ENCODE results near the gene DTX3. TPM values are rescaled to one million over a fixed set of nuclear protein-coding genes. Genes with fewer than 3 reads are reported as not detected.
"Not testable (repeated sequence)": the region's sequence is repeated elsewhere in the genome, so short reads cannot be mapped to it uniquely, and the experiment has no call there.

Gene DTX3
- total RNA-seq, 1 donor from 2014 or later = 21.4 TPM

GRCh38 chr12:57615637-57616036 lies 11.0 kb downstream of the DTX3 start:
- intact Hi-C loops (cut with micrococcal nuclease) = no loop called here
- DNase-seq (no peak), ATAC-seq (no peak)

- ATAC-seq (no peak), DNase-seq (no peak)
- intact Hi-C loops (cut with micrococcal nuclease) = no loop called here
Observed at GRCh38 chr12:57616383-57617101, 11.9 kb downstream of the DTX3 start.

GRCh38 chr12:57617942-57618341 lies 13.3 kb downstream of the DTX3 start:
- DNase-seq (no peak), ATAC-seq (peak; percentile 49)

GRCh38 chr12:57618431-57618830 lies 13.8 kb downstream of the DTX3 start:
- DNase-seq; ATAC-seq; intact Hi-C loops (cut with micrococcal nuclease): not testable (repeated sequence)

More at GRCh38 chr12:57617942-57618341, 13.3 kb downstream of the DTX3 start:
- intact Hi-C loops (cut with micrococcal nuclease) = no loop called here

- intact Hi-C loops (cut with micrococcal nuclease) = no loop called here
- no peak for DNase-seq
Observed at GRCh38 chr12:57618966-57619433, 14.4 kb downstream of the DTX3 start.

GRCh38 chr12:57619434-57620244 lies 15.0 kb downstream of the DTX3 start:
- no peak for DNase-seq
- ATAC-seq = peak; percentile 36
- intact Hi-C loops (cut with micrococcal nuclease) = loop anchor here (5.0 kb wide), 1 partner anchor 37 kb away; no protein-coding TSS in a partner anchor

More at GRCh38 chr12:57618966-57619433, 14.4 kb downstream of the DTX3 start:
- no peak for ATAC-seq

GRCh38 chr12:57620245-57620935 lies 15.8 kb downstream of the DTX3 start:
- ATAC-seq (no peak), DNase-seq (no peak)
- intact Hi-C loops (cut with micrococcal nuclease) = loop anchor here (5.0 kb wide), 1 partner anchor 38 kb away; no protein-coding TSS in a partner anchor

- no peak for DNase-seq
- intact Hi-C loops (cut with micrococcal nuclease) = loop anchor here (5.0 kb wide), 1 partner anchor 39 kb away; no protein-coding TSS in a partner anchor
- peak; percentile 22 for ATAC-seq
Observed at GRCh38 chr12:57620936-57621496, 16.4 kb downstream of the DTX3 start.

GRCh38 chr12:57621497-57622292 lies 17.1 kb downstream of the DTX3 start:
- ATAC-seq (peak; percentile 77), DNase-seq (peak; percentile 83)
- intact Hi-C loops (cut with micrococcal nuclease) = loop anchor here (5.0 kb wide), 1 partner anchor 39 kb away; no protein-coding TSS in a partner anchor

- ATAC-seq (no peak), DNase-seq (no peak)
- intact Hi-C loops (cut with micrococcal nuclease) = loop anchor here (5.0 kb wide), 1 partner anchor 40 kb away; no protein-coding TSS in a partner anchor
Observed at GRCh38 chr12:57622293-57623245, 17.9 kb downstream of the DTX3 start.

- DNase-seq (no peak), ATAC-seq (no peak)
- intact Hi-C loops (cut with micrococcal nuclease) = loop anchor here (5.0 kb wide), 1 partner anchor 41 kb away; no protein-coding TSS in a partner anchor
Observed at GRCh38 chr12:57623385-57623784, 18.8 kb downstream of the DTX3 start.

- DNase-seq = no peak
- intact Hi-C loops (cut with micrococcal nuclease) = loop anchor here (5.0 kb wide), 1 partner anchor 42 kb away; no protein-coding TSS in a partner anchor
- no peak for ATAC-seq
Observed at GRCh38 chr12:57623811-57624390, 19.3 kb downstream of the DTX3 start.

- no peak for DNase-seq
- no peak for ATAC-seq
- intact Hi-C loops (cut with micrococcal nuclease) = loop anchor here (5.0 kb wide), 1 partner anchor 42 kb away; no protein-coding TSS in a partner anchor
Observed at GRCh38 chr12:57624441-57625220, 20.0 kb downstream of the DTX3 start.

GRCh38 chr12:57625261-57626032 lies 20.8 kb downstream of the DTX3 start:
- intact Hi-C loops (cut with micrococcal nuclease) = no loop called here
- ATAC-seq = no peak
- DNase-seq = no peak
